ENCODE results near the gene CLEC9A.

Gene CLEC9A

GRCh38 chr12:10030446-10030845 lies at the start of gene CLEC9A:
CLEC9A (plus strand) TSS chr12:10030682; CDS start chr12:10052688, 22,006 bp downstream.
- TF ChIP-seq, protein P1, sequence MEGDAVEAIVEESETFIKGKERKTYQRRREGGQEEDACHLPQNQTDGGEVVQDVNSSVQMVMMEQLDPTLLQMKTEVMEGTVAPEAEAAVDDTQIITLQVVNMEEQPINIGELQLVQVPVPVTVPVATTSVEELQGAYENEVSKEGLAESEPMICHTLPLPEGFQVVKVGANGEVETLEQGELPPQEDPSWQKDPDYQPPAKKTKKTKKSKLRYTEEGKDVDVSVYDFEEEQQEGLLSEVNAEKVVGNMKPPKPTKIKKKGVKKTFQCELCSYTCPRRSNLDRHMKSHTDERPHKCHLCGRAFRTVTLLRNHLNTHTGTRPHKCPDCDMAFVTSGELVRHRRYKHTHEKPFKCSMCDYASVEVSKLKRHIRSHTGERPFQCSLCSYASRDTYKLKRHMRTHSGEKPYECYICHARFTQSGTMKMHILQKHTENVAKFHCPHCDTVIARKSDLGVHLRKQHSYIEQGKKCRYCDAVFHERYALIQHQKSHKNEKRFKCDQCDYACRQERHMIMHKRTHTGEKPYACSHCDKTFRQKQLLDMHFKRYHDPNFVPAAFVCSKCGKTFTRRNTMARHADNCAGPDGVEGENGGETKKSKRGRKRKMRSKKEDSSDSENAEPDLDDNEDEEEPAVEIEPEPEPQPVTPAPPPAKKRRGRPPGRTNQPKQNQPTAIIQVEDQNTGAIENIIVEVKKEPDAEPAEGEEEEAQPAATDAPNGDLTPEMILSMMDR (IDR thresholded peaks at IDR 0.05; ENCODE audit: borderline replicate concordance, insufficient read depth, low read depth, low read length): no peak
- no peak within 1 kb of the TSS for H3K4me3 ChIP-seq (ENCODE audit: low read depth, low read length)

DNA sequence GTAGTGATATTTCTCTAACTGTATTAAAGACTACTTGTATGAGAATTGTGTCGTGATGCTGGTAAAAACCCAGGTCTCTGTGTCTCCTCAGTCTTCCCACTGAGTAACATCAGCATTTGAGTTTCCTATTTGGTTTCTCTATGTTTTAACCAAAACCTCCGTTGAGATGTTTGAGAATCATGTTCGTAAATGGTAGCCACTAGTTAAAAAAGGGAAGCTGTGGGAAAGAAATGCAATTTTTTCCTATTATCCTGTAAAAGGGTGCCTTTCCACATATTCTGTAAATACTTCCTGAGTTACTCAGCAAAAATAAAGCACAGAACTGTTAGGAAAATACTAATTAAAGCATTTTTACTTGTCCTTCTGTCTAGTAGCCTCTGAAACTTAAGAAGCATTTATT lies 38.6 kb upstream of the CLEC9A start:
- no peak overlapping the region for H3K4me3 ChIP-seq (ENCODE audit: low read depth, low read length)
- TF ChIP-seq, protein P1 (IDR thresholded peaks at IDR 0.05; ENCODE audit: borderline replicate concordance, insufficient read depth, low read depth, low read length): no peak

- TF ChIP-seq, protein P1 (IDR thresholded peaks at IDR 0.05; ENCODE audit: borderline replicate concordance, insufficient read depth, low read depth, low read length): no peak
- H3K4me3 ChIP-seq (ENCODE audit: low read depth, low read length): no peak overlapping the region
Measured at GRCh38 chr12:9992296-9992695, 38.2 kb upstream of the CLEC9A start.

DNA sequence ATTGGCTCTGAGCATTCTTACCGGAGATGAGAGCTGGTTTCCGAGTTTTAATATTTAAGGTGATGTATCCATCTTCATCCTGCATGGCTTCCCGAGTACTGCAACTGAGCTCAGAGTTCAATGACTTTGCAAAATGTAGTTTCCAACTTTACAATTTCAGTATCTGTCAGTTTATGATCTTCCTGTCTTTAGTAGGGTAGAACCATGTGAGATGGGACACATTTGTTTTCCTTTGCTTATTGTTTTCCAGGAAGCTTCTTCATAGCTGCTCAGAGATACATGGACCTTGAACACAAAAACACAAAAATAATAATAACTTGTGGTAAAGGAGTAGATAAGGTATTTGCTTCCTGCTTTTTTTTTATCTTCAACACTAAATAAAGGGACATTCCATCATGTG lies 31.5 kb upstream of the CLEC9A start, which contains the start of gene CLEC1B:
Gene CLEC1B, minus strand, starts transcription at position 106 of the 400 bp plus-strand sequence. Its CDS starts 21 bp downstream, at position 85.
- H3K4me3 ChIP-seq (ENCODE audit: low read depth, low read length): no peak within 1 kb of the TSS
- TF ChIP-seq, protein P1 (IDR thresholded peaks at IDR 0.05; ENCODE audit: borderline replicate concordance, insufficient read depth, low read depth, low read length): no peak

GRCh38 chr12:10001171-10001776 lies 29.2 kb upstream of the CLEC9A start:
- H3K4me3 ChIP-seq (ENCODE audit: low read depth, low read length): no peak overlapping the region
- TF ChIP-seq, protein P1 (IDR thresholded peaks at IDR 0.05; ENCODE audit: borderline replicate concordance, insufficient read depth, low read depth, low read length): no peak

DNA sequence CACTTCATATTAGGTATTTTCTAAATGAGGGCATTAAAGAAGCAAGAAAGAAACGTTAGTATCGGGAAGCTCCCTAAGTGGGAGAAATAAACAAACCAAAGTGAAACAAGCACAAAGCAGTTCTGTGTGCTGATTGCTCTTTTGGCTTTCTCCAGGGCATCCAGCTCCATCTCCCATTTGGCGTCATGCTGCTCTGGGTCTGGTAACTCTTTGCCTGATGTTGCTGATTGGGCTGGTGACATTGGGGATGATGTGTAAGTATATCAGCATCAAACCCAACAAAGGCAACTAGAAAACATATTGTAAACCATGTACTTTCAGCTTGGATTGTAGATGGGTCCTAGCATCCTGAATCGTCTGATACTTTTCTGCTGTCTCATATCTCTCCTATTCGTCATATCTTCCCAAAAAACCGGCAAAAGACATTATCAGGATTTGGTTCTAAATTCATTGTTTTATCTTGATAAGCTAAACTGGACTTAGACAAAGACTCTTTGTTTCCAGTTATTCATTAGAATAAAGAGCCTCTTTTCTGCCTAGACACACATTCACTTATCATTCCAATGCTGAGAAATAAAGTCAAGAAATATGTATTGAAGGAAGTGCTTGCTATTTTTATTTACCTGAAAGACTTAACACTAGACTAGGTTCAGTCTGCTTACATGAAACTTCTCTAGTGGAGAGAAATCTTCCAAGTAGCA lies 17.7 kb upstream of the CLEC9A start:
- TF ChIP-seq, protein P1 (IDR thresholded peaks at IDR 0.05; ENCODE audit: borderline replicate concordance, insufficient read depth, low read depth, low read length): no peak
- no peak overlapping the region for H3K4me3 ChIP-seq (ENCODE audit: low read depth, low read length)

DNA sequence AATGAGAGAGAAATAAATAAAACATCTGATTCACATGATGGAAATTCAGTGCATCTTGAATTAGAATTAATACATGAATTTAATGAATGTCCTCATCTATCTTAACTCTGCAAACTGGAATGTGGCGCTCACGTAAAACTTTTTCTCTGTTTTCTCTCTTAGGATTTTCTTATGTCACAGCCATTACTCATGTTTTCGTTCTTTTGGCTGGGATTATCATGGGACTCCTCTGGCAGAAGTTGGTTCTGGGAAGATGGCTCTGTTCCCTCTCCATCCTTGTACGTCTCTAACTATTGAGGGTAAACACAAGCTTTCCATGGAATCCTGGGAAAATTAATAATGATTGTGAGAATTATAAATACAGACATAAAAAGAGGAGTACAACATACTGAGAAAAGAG lies 15.0 kb upstream of the CLEC9A start:
- TF ChIP-seq, protein P1 (IDR thresholded peaks at IDR 0.05; ENCODE audit: borderline replicate concordance, insufficient read depth, low read depth, low read length): no peak
- no peak overlapping the region for H3K4me3 ChIP-seq (ENCODE audit: low read depth, low read length)
